ENCODE measurements around the gene AMIGO2. TPM values are rescaled to one million over a fixed set of nuclear protein-coding genes. Genes with fewer than 3 reads are reported as not detected.

The AMIGO2 gene
- total and polyA plus RNA-seq, 9 of the 15 experiments (the other 6 are each of a cell fraction or from before 2014, with no cell fraction given) = 2.0 to 8.3 (median 3.8) TPM

DNA sequence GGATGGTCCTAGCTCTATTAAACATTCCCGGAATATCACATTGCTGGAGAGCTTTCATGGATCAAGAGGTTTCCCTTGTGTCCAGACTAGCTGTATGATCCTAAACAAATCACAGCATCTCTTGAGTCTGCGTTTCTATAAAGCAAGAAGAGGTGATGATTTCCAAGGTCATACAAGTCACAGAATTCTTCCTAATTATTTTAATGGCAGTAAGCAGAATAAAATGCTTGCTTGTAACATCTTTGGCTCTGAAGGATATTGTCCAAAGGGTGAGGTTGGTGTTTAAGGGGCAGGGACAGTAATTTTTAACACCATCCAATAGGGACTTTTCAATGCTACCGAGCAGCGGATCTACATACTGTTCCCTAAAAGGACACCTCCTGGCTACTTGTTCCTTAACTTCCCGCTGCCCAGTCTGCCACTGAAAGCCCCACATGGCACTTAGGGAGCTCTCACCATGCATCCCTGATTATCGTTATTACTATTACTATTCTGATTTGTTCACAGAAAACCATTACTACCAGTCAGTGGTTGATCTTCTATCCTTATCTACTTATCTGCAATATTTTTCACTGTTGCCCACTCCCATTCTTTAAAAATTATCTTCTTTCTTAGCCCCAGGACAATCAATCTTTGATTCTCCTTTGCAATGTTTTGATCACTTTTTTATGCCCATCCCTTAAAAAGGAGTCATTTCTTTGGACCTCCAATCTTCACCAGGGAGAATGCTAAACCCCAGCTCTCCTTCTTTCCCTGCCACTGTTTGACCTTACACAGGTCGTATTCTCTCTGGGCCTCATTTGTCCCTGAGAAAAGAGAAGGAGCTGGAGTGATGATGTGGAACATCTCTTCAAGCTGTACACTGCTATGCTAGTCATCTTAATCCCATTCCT, 4.3 kb downstream of the AMIGO2 start:
- no peak for ATAC-seq
- no peaks in the 10 kb centered on the region for H3K9me1 ChIP-seq (ENCODE audit: control insufficient read depth, insufficient read depth, low read length)
- no peaks in the 10 kb centered on the region for H4K20me1 ChIP-seq (replicated peaks; ENCODE audit: control insufficient read depth, insufficient read depth, low read length)
- no peak for DNase-seq (ENCODE audit: extremely low read depth in 1 of 4, low spot score in 3 of 4)
- H3K27ac ChIP-seq (ENCODE audit: extremely low read depth, low read depth, low read length) = no peak overlapping the region
- H3K9me3 ChIP-seq (replicated peaks; ENCODE audit: control insufficient read depth, insufficient read depth, low read depth, low read length) = no peaks in the 10 kb centered on the region
- no peak overlapping the region for H3K4me3 ChIP-seq
- peaks cover 0 to 15% of the 10 kb centered on the region in 2 experiments; a peak in 4 of 5 replicates for H3K4me1 ChIP-seq (replicated peaks in 1 of 2; ENCODE audit: control insufficient read depth in 2 of 2, insufficient read depth in 2 of 2, low read length in 2 of 2)
- H3K27me3 ChIP-seq (ENCODE audit: control insufficient read depth in 2 of 2, insufficient read depth in 2 of 2, low read length in 2 of 2) = no peaks in the 10 kb centered on the region; a peak in 1 of 5 replicates
- no peak overlapping the region for H3K4me2 ChIP-seq (ENCODE audit: insufficient read depth, low read length)
- CTCF ChIA-PET (ENCODE audit: low intra/inter-chr PET ratio) = interaction anchor here (0.6 kb wide), 1 partner anchor 136 kb away, joined by 4 read pairs; no protein-coding TSS in a partner anchor
- no peak overlapping the region for H3K9ac ChIP-seq (ENCODE audit: insufficient read depth in 1 of 2, low read depth in 2 of 2, low read length in 2 of 2)
- intact Hi-C loops (cut with micrococcal nuclease) (no loop called here), in situ Hi-C loops (cut with MboI) (no loop called here)
- BruUV-seq (replicated peaks) = no TSS peak
- H2AFZ ChIP-seq (ENCODE audit: low read depth, low read length) = no peak overlapping the region
- H3K79me2 ChIP-seq (ENCODE audit: control insufficient read depth, insufficient read depth, low read length) = no peaks in the 10 kb centered on the region; the same call in 2 of the 3 replicates
- POLR2A ChIA-PET = interaction anchor here (0.6 to 0.9 kb wide), 2 partner anchors 10 to 153 kb away, joined by 3 read pairs; no protein-coding TSS in a partner anchor
- no peaks in the 10 kb centered on the region for H3K36me3 ChIP-seq (ENCODE audit: control insufficient read depth, insufficient read depth, low read length)
- FAIRE-seq = no peak
- WGBS (ENCODE audit: insufficient coverage, low coverage, missing lambda C conversion rate) = 53% methylated on average over 7 of the region's 7 CpGs
- TF ChIP-seq ZNF143 (CRISPR knock-in tag; IDR thresholded peaks at IDR 0.05) = no peak
- TF ChIP-seq ZSCAN32 (CRISPR knock-in tag; IDR thresholded peaks at IDR 0.05) = no peak
- TF ChIP-seq NFATC3 (IDR thresholded peaks at IDR 0.05) = no peak
- TF ChIP-seq ZNF263 (CRISPR knock-in tag; IDR thresholded peaks at IDR 0.05; ENCODE audit: borderline replicate concordance) = no peak
- TF ChIP-seq CHD4 (IDR thresholded peaks at IDR 0.05; ENCODE audit: insufficient read depth, insufficient replicate concordance, low read depth, low read length, poor library complexity, severe bottlenecking) = no peak
- no peak for TF ChIP-seq WHSC1 (IDR thresholded peaks at IDR 0.05; ENCODE audit: low read length)
- TF ChIP-seq ZNF766 (CRISPR knock-in tag; conservative IDR thresholded peaks at IDR 0.05) = no peak
- TF ChIP-seq SMARCC2 (IDR thresholded peaks at IDR 0.05; ENCODE audit: low read depth) = no peak
- no peak for TF ChIP-seq PURB (CRISPR knock-in tag; IDR thresholded peaks at IDR 0.05; ENCODE audit: low read depth)
- TF ChIP-seq, protein P1, sequence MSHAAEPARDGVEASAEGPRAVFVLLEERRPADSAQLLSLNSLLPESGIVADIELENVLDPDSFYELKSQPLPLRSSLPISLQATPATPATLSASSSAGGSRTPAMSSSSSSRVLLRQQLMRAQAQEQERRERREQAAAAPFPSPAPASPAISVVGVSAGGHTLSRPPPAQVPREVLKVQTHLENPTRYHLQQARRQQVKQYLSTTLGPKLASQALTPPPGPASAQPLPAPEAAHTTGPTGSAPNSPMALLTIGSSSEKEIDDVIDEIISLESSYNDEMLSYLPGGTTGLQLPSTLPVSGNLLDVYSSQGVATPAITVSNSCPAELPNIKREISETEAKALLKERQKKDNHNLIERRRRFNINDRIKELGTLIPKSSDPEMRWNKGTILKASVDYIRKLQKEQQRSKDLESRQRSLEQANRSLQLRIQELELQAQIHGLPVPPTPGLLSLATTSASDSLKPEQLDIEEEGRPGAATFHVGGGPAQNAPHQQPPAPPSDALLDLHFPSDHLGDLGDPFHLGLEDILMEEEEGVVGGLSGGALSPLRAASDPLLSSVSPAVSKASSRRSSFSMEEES (CRISPR knock-in tag; IDR thresholded peaks at IDR 0.05) = no peak
- TF ChIP-seq, protein P2, sequence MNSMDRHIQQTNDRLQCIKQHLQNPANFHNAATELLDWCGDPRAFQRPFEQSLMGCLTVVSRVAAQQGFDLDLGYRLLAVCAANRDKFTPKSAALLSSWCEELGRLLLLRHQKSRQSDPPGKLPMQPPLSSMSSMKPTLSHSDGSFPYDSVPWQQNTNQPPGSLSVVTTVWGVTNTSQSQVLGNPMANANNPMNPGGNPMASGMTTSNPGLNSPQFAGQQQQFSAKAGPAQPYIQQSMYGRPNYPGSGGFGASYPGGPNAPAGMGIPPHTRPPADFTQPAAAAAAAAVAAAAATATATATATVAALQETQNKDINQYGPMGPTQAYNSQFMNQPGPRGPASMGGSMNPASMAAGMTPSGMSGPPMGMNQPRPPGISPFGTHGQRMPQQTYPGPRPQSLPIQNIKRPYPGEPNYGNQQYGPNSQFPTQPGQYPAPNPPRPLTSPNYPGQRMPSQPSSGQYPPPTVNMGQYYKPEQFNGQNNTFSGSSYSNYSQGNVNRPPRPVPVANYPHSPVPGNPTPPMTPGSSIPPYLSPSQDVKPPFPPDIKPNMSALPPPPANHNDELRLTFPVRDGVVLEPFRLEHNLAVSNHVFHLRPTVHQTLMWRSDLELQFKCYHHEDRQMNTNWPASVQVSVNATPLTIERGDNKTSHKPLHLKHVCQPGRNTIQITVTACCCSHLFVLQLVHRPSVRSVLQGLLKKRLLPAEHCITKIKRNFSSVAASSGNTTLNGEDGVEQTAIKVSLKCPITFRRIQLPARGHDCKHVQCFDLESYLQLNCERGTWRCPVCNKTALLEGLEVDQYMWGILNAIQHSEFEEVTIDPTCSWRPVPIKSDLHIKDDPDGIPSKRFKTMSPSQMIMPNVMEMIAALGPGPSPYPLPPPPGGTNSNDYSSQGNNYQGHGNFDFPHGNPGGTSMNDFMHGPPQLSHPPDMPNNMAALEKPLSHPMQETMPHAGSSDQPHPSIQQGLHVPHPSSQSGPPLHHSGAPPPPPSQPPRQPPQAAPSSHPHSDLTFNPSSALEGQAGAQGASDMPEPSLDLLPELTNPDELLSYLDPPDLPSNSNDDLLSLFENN (IDR thresholded peaks at IDR 0.05; ENCODE audit: low read depth in 2 of 2, low read length in 2 of 2) = no peak
- TF ChIP-seq MTA2 (IDR thresholded peaks at IDR 0.05; ENCODE audit: low read depth) = no peak
- no peak for TF ChIP-seq GABPB1 (CRISPR knock-in tag; IDR thresholded peaks at IDR 0.05)
- no peak for TF ChIP-seq PHTF2 (CRISPR knock-in tag; IDR thresholded peaks at IDR 0.05)
